ENCODE data around the gene GLCCI1. TPM values are rescaled to one million over a fixed set of nuclear protein-coding genes. Genes with fewer than 3 reads are reported as not detected.
"Not testable (repeated sequence)": the region's sequence is repeated elsewhere in the genome, so short reads cannot be mapped to it uniquely, and the experiment has no call there.

The GLCCI1 gene
- total RNA-seq, 4 donors from 2014 or later = 6.0 to 22.6 (median 8.5) TPM

DNA sequence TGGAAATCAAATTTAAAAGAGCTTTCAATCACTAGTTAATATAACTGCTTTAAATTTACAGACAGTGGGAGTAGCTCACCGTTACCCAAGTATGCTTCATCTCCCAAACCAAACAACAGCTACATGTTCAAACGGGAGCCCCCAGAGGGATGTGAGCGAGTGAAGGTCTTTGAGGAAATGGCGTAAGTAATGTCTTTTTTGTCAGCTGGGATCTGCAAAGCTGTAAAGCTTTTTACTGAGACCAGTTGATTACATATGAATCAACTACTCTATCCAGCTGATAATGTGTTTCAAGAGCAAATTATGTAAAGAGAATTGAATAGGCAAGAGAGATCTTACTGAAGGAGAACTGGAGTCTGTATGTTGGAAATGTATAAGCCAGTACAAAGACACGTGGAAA lies 116.2 kb downstream of the GLCCI1 start:
- TF ChIP-seq, protein P1, sequence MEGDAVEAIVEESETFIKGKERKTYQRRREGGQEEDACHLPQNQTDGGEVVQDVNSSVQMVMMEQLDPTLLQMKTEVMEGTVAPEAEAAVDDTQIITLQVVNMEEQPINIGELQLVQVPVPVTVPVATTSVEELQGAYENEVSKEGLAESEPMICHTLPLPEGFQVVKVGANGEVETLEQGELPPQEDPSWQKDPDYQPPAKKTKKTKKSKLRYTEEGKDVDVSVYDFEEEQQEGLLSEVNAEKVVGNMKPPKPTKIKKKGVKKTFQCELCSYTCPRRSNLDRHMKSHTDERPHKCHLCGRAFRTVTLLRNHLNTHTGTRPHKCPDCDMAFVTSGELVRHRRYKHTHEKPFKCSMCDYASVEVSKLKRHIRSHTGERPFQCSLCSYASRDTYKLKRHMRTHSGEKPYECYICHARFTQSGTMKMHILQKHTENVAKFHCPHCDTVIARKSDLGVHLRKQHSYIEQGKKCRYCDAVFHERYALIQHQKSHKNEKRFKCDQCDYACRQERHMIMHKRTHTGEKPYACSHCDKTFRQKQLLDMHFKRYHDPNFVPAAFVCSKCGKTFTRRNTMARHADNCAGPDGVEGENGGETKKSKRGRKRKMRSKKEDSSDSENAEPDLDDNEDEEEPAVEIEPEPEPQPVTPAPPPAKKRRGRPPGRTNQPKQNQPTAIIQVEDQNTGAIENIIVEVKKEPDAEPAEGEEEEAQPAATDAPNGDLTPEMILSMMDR (IDR thresholded peaks at IDR 0.05) = no peak
- ATAC-seq (ENCODE audit: low FRiP score) = no peak
- no peak for DNase-seq (ENCODE audit: low spot score)

DNA sequence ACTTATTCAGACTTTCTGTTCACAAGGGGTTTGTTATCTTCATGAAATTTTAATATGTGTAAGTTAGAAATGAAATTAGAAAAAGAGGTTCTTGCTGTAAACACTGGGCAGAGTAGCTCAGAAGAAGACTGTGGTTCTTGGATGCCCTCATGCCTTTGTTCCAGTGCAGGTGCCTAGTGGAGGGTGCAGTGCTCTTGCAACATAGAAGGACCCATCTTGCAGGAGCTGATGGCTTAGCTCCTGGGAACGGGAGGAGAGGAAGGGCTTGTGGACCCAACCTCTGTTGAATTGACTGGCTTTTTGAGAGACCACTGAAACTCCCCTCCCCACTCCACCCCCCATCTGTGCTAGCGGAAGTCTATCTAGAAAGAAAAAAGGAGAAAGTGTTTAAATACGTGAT lies 116.8 kb downstream of the GLCCI1 start:
- ATAC-seq (ENCODE audit: low FRiP score) (no peak), DNase-seq (ENCODE audit: low spot score) (no peak)
- TF ChIP-seq, protein P1 (IDR thresholded peaks at IDR 0.05) = no peak

DNA sequence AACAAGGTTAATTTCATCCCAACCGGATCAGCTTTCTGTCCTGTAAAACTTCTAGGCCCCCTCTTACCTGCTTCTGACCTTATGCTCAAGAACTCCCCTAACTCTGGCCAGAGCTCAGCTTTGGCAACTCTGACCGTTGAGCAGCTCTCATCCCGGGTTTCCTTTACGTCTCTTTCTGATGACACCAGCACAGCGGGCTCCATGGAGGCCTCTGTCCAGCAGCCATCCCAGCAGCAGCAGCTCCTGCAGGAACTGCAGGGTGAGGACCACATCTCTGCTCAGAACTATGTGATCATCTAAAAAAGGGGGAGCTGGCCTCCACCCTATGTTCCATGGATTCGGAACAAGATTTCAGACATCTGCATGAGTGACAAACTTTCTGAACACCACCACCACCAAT lies 117.6 kb downstream of the GLCCI1 start:
- TF ChIP-seq, protein P1 (IDR thresholded peaks at IDR 0.05) = no peak
- DNase-seq (ENCODE audit: low spot score) (no peak), ATAC-seq (ENCODE audit: low FRiP score) (no peak)

DNA sequence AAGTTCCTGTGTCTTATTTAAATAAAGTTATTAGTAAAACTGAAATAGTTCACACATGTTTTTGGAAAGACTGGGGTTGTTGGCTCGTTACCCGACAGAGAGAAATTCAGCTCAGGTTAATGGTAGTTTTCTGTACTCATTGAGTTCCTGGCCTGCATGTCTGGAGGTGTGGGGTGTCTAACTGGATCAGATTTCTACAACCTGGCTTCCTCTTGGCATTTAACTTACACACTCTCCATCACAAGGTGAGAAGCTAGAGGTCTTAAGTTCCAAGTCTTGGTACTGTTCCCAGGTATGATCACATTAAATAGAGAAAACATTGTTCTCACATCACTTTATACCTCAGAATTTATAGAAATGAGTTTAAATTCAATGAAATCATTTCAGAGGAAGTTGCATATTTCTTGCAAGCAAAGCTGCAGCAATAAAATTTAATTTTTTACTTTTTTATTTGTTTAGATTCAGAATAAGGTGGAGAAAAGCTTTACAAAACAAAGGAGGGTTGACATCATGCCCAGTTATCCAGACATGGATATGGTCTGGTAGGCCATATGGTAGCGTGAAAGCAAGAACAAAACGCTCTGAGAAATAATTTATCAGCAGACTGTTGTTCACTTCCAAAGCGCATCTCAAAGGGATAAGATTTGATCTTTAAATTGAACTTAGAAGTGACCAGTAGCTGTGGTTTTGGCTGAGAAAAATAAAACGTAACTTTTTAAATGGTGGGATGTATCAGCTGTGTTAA lies 120.6 kb downstream of the GLCCI1 start:
- DNase-seq (ENCODE audit: low spot score) (no peak), ATAC-seq (ENCODE audit: low FRiP score) (no peak)
- TF ChIP-seq, protein P1 (IDR thresholded peaks at IDR 0.05) = no peak

DNA sequence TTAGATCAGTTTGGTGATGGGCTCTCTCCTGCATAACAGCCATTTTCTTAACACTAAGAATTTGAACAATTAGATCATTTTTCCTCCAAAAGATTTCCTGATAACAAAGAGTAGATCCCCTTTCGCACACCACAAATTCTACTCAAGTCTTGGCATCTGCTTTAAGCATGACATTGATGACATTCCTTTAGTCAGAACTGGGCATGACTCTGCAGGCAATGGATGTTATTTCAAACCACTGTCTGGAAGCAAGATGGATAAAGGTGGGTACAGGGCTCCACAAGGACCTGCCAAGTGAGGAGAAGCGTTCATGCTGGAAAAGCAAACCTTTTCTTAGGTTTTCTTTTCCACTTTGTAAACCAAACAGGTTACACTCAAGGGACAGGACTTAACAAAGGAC lies 123.5 kb downstream of the GLCCI1 start:
- TF ChIP-seq, protein P1 (IDR thresholded peaks at IDR 0.05) = no peak
- DNase-seq (ENCODE audit: low spot score) (no peak), ATAC-seq (ENCODE audit: low FRiP score) (no peak)

DNA sequence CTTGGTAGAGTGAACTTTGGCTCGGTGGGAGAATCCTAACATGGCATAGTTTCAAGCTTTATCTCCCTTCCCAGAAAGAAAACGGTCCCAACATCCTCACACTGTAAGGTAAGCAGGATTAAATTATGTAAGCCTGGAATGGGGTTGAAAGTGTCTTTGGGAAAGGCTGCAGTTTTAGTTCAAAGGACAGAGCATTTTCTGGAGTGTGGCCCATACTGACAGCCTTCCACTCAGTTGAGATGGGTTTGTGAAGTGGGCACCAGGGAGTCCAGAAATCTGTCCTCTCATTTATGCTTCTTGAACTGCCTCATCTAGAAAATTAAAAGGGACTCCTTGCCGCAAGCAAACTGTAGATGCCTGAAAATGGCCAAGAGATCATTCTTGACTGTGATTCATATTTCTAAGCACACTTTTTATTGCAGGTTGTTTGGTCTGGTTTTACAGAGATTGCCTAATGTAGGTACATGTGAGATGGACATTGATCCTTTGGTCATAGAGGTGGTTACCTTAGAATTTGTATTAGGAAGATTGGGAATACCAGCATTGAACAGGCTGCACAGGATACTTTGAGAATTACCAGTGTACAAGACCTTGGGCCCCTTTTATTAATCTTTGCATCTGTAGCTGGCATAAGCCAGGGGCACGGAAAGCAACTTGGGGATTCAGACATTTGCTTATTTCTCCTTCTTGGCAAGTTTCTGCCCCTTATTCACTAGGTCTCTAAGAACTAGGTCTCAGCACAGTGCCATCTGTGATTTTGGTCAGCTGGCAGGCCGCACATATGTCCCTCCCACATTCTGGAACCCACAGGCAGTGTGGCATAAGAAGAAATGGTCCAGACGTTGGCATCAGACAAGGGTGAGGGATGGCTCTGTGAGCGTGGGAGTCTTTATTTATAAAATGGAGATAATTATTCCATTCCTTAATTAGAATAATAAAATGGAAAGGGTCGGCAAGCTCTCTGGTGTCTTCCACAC lies 125.9 kb downstream of the GLCCI1 start:
- DNase-seq (ENCODE audit: low spot score) = no peak
- TF ChIP-seq, protein P1 (IDR thresholded peaks at IDR 0.05) = no peak
- no peak for ATAC-seq (ENCODE audit: low FRiP score)

DNA sequence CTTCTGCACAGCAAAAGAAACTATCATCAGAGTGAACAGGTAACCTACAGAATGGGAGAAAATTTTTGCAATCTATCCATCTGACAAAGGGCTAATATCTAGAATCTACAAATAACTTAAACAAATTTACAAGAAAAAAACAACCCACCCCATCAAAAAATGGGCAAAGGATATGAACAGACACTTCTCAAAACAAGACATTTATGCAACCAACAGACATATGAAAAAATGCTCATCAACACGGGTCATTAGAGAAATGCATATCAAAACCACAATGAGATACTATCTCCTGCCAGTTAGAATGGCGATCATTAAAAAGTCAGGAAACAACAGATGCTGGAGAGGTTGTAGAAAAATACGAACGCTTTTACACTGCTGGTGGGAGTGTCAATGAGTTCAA lies 132.7 kb downstream of the GLCCI1 start:
- DNase-seq (ENCODE audit: low spot score); ATAC-seq (ENCODE audit: low FRiP score): not testable (repeated sequence)

All from omental fat pad (tissue), 4 donors.